ENCODE results near the gene SARS1.
"Not testable (repeated sequence)": the region's sequence is repeated elsewhere in the genome, so short reads cannot be mapped to it uniquely, and the experiment has no call there.

The SARS1 gene

GRCh38 chr1:109277434-109278204, 63.9 kb downstream of the SARS1 start:
- peaks cover 37% of the 10 kb centered on the region for H3K36me3 ChIP-seq (ENCODE audit: insufficient read depth, low read depth, low read length)
- no peaks in the 10 kb centered on the region for H3K27me3 ChIP-seq (ENCODE audit: insufficient read depth, low read length)
- no peak overlapping the region for H3K27ac ChIP-seq (ENCODE audit: low read length)
- H3K4me3 ChIP-seq (ENCODE audit: low read length), result no peak overlapping the region
- no peak overlapping the region for H3K9ac ChIP-seq (ENCODE audit: low read depth, low read length)
- H3K4me1 ChIP-seq (ENCODE audit: insufficient read depth, low read length), result peaks cover 3% of the 10 kb centered on the region; the same call in 1 of the 2 replicates
- H3K9me3 ChIP-seq (ENCODE audit: insufficient read depth, low read depth, low read length), result no peaks in the 10 kb centered on the region

- Histone ChIP-seq H3K36me3 (ENCODE audit: insufficient read depth, low read depth, low read length) (peaks cover 34% of the 10 kb centered on the region), H3K27ac (ENCODE audit: low read length) (no peak overlapping the region), H3K9ac (ENCODE audit: low read depth, low read length) (no peak overlapping the region), H3K9me3 (ENCODE audit: insufficient read depth, low read depth, low read length) (no peaks in the 10 kb centered on the region), H3K4me1 (ENCODE audit: insufficient read depth, low read length) (peaks cover 9% of the 10 kb centered on the region), H3K27me3 (ENCODE audit: insufficient read depth, low read length) (no peaks in the 10 kb centered on the region), H3K4me3 (ENCODE audit: low read length) (no peak overlapping the region)
Observed at GRCh38 chr1:109279615-109280278, 66.0 kb downstream of the SARS1 start.

GRCh38 chr1:109280862-109281261, 67.1 kb downstream of the SARS1 start:
- peaks cover 15% of the 10 kb centered on the region for H3K4me1 ChIP-seq (ENCODE audit: insufficient read depth, low read length)
- peaks cover 34% of the 10 kb centered on the region for H3K36me3 ChIP-seq (ENCODE audit: insufficient read depth, low read depth, low read length)
- H3K27me3 ChIP-seq (ENCODE audit: insufficient read depth, low read length), result no peaks in the 10 kb centered on the region
- H3K4me3 ChIP-seq (ENCODE audit: low read length), result no peak overlapping the region
- no peak overlapping the region for H3K27ac ChIP-seq (ENCODE audit: low read length)
- H3K9me3 ChIP-seq (ENCODE audit: insufficient read depth, low read depth, low read length), result no peaks in the 10 kb centered on the region
- H3K9ac ChIP-seq (ENCODE audit: low read depth, low read length), result no peak overlapping the region

- peak overlapping the region; percentile 87 for H3K4me3 ChIP-seq (ENCODE audit: low read length)
- no peak overlapping the region for H3K27ac ChIP-seq (ENCODE audit: low read length)
- H3K4me1 ChIP-seq (ENCODE audit: insufficient read depth, low read length), result peaks cover 15% of the 10 kb centered on the region
- H3K27me3 ChIP-seq (ENCODE audit: insufficient read depth, low read length), result no peaks in the 10 kb centered on the region
- H3K36me3 ChIP-seq (ENCODE audit: insufficient read depth, low read depth, low read length), result peaks cover 34% of the 10 kb centered on the region
- H3K9me3 ChIP-seq (ENCODE audit: insufficient read depth, low read depth, low read length), result no peaks in the 10 kb centered on the region
- H3K9ac ChIP-seq (ENCODE audit: low read depth, low read length), result peak overlapping the region; percentile 87; the same call in 1 of the 2 replicates
Observed at GRCh38 chr1:109281680-109282496, 68.2 kb downstream of the SARS1 start.

- Histone ChIP-seq H3K9ac (ENCODE audit: low read depth, low read length) (peak overlapping the region; percentile 87), H3K27me3 (ENCODE audit: insufficient read depth, low read length) (no peaks in the 10 kb centered on the region), H3K27ac (ENCODE audit: low read length) (peak overlapping the region; percentile 49), H3K4me1 (ENCODE audit: insufficient read depth, low read length) (peaks cover 15% of the 10 kb centered on the region), H3K4me3 (ENCODE audit: low read length) (peak overlapping the region; percentile 87), H3K36me3 (ENCODE audit: insufficient read depth, low read depth, low read length) (peaks cover 34% of the 10 kb centered on the region), H3K9me3 (ENCODE audit: insufficient read depth, low read depth, low read length) (no peaks in the 10 kb centered on the region)
Observed at GRCh38 chr1:109282497-109282951, 68.8 kb downstream of the SARS1 start.

GRCh38 chr1:109282952-109283747, 69.4 kb downstream of the SARS1 start, which contains the start of gene PSRC1:
Gene PSRC1 (minus strand): TSS chr1:109283145.
- peaks cover 15% of the 10 kb centered on the region for H3K4me1 ChIP-seq (ENCODE audit: insufficient read depth, low read length)

GRCh38 chr1:109283748-109284600, 70.3 kb downstream of the SARS1 start:
- peak overlapping the region; percentile 49 for H3K27ac ChIP-seq (ENCODE audit: low read length)
- H3K9ac ChIP-seq (ENCODE audit: low read depth, low read length), result peak overlapping the region; percentile 87
- H3K36me3 ChIP-seq (ENCODE audit: insufficient read depth, low read depth, low read length), result peaks cover 22% of the 10 kb centered on the region

More at GRCh38 chr1:109282952-109283747, 69.4 kb downstream of the SARS1 start, which contains the start of gene PSRC1:
- Histone ChIP-seq H3K27me3 (ENCODE audit: insufficient read depth, low read length) (no peaks in the 10 kb centered on the region), H3K9me3 (ENCODE audit: insufficient read depth, low read depth, low read length) (no peaks in the 10 kb centered on the region), H3K27ac (ENCODE audit: low read length) (peak within 1 kb of the TSS; percentile 49), H3K4me3 (ENCODE audit: low read length) (peak within 1 kb of the TSS; percentile 87), H3K36me3 (ENCODE audit: insufficient read depth, low read depth, low read length) (peaks cover 30% of the 10 kb centered on the region), H3K9ac (ENCODE audit: low read depth, low read length) (peak within 1 kb of the TSS; percentile 87)

GRCh38 chr1:109286762-109287161, 73.0 kb downstream of the SARS1 start:
- not testable (repeated sequence) for H3K9me3 ChIP-seq (ENCODE audit: insufficient read depth, low read depth, low read length); H3K27ac ChIP-seq (ENCODE audit: low read length); H3K9ac ChIP-seq (ENCODE audit: low read depth, low read length)

More at GRCh38 chr1:109283748-109284600, 70.3 kb downstream of the SARS1 start:
- Histone ChIP-seq H3K4me1 (ENCODE audit: insufficient read depth, low read length) (peaks cover 15% of the 10 kb centered on the region), H3K27me3 (ENCODE audit: insufficient read depth, low read length) (no peaks in the 10 kb centered on the region), H3K9me3 (ENCODE audit: insufficient read depth, low read depth, low read length) (no peaks in the 10 kb centered on the region), H3K4me3 (ENCODE audit: low read length) (peak overlapping the region; percentile 87)

More at GRCh38 chr1:109286762-109287161, 73.0 kb downstream of the SARS1 start:
- H3K36me3 ChIP-seq (ENCODE audit: insufficient read depth, low read depth, low read length); H3K4me3 ChIP-seq (ENCODE audit: low read length); H3K27me3 ChIP-seq (ENCODE audit: insufficient read depth, low read length): not testable (repeated sequence)
- peaks cover 15% of the 10 kb centered on the region for H3K4me1 ChIP-seq (ENCODE audit: insufficient read depth, low read length)
